ENCODE results near the gene DENND6B.

Gene DENND6B

DNA sequence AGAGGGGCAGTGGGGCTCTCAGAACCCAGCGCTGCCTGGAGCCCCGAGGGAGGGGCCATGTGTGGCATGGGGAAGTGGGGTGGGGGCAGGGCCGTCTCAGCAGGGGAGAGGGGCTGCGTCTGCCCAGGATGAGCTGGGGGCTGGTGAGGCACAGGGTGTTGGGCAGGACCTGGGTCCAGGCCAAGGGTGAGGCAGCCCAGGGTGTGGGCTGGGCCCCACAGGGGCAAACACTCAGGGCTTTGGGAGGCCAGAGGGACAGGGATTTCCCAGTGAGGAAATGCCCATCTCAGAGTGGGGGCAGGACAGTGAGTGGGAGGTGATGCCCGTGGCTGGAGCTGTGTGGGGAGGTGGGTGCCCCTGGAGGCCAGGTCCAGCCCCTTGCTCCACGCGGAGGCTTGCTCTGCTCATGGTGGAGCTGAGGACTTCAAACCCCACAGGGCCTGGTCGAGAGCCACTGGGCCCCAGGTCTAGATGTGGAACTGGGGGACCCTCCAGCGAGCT is 24.7 kb downstream of the DENND6B start:
- DNase-seq, result no peak

DNA sequence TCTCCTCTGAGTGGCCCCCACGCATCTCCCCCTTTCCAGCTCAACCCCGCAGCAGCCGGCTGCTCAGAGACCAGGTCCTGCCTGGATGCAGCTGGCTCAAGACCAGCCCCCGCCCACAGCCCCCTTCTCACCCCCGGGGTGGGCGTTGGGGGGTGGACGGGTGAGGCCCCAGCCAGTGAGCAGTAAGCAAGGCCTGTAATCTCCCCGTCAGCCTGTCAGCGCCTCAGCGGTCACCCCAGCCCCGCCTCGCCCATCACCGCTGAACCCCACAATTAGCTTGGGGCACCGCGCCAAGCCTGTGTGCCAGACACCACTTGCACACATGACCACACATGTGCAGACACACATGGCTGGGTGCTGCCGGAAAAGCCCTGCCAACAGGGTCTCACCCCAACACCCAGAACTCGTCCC is 25.2 kb downstream of the DENND6B start:
- no peak for DNase-seq

DNA sequence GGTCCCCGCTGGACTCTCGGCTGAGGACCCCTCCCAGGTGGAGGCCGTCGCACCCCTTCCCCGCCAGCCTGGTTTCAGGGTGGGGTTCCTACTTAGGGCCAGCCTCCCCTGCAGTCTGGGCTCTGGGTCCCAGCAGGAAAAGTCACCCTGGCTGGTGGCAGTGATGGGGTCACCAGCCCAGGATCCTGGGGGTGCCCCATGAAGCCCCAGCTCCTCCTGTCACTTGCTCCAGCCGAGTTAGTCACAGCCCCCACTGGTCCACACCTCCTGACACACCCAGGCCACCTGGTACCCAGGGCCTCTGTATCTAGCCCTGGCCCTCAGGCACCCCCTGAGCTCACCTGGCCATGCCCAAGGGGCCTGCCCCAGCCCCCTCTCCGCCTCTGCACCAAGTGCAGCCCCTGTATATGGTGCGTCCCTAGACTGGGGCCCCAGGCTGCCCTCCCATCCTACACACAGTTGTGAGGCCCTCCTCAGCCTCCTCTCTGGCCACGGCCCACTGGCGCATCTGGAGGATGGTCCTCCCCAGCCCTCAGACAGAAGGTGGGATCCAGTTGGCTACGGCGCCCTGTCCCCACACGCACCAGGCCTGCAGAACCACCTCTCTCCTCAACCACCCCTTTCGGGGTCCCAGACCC is 26.1 kb downstream of the DENND6B start:
- DNase-seq, result no peak

DNA sequence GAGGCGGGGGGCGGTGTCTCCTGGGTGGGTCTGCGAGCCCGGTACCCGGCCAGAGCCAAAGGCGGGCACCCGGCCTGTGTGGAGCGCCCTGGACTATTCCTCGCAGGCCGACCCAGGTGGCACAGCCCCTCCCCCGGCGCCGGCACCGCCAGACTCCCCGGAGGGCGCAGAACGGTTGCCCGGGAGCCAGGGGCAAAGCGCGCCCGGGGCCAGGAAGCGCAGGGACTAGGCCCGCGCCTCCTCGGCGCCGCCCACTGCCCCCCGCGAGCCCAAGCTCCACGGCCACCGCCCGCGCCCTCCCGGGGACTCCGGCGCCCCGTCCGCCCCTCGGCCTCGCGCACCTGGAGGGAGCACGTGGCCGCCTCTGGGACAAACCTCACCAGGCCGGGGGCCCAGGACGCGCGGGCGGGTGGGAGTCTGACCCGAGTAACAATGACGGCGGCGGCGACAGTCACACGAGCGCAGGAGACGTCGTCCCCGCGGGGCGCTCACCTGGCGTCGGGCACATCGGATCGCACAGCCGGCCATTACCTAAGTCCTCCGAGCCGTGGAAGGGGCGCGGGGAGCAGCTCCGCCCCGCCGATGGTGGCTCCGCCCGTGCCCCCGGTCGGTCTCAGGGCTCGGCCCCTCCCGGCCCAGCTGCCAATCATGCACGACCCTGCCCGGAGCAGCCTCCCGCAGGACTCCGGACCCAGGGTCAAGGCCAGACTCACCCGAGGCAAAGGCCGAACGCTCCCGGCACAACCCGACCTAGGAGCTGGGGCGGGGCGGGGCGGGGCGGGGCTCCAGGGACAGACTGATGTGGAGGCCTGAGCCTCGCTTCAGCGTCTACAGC is 26.8 kb downstream of the DENND6B start:
- no peak for DNase-seq

DNA sequence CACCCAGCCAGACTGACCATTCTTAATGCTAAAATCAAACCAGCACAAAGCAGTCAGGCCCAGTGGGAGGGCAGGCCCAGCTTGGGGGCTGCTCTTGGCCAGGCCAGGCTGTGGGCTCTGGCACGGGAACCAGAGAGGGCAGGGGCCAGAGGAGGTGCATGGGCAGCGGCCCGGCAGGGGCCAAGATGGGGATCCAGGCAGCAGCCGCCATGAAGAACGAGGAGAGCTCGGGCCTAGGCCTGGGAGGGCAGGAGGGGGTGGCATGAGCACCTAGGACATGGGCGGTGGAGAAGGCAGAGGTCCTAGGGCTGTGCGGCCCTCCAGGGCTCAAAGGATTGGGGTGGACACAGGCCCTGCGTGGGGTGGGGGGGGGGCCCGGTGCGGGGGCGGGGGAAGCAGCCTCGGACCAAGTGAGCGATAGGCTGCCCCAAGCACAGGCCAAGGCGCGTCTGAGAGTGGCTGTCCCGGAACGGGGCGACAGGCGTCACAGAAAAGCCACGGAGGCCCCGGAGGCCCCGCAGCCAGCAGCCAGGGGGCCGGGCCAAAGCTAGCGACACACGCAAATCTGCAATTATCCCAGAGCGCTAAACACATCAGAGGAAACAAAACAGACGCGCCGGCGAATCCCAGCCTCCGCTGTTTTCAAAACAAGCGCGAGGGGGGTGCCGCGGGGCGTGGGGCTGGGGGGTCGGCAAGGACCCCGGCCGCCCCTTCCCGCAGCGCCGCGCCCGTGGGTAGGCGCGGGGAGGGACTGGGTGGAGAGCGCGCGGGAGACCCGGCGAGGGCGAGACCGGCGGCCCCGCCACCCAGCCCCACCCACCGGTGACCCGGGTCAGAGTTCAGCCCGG is 27.7 kb downstream of the DENND6B start:
- no peak for DNase-seq

DNA sequence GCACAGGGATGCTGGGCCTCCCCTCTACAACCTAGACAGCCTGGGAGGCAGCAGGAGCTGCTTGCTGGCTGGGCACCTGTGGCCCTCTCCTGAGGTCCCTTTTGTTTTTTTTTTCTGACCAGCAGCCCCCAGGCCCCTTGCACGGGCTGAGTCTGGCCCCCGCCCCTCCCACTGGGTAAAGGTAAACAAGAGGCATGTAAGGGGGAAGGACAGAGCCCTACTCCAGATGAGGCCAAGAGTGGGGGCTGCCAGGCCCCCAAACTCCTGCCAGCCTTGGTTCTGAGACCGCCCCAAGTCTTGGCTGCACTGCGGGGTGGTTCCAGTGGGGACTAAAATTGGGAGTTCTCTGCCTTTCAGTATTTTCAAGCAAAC is 28.6 kb downstream of the DENND6B start:
- no peak for DNase-seq

DNA sequence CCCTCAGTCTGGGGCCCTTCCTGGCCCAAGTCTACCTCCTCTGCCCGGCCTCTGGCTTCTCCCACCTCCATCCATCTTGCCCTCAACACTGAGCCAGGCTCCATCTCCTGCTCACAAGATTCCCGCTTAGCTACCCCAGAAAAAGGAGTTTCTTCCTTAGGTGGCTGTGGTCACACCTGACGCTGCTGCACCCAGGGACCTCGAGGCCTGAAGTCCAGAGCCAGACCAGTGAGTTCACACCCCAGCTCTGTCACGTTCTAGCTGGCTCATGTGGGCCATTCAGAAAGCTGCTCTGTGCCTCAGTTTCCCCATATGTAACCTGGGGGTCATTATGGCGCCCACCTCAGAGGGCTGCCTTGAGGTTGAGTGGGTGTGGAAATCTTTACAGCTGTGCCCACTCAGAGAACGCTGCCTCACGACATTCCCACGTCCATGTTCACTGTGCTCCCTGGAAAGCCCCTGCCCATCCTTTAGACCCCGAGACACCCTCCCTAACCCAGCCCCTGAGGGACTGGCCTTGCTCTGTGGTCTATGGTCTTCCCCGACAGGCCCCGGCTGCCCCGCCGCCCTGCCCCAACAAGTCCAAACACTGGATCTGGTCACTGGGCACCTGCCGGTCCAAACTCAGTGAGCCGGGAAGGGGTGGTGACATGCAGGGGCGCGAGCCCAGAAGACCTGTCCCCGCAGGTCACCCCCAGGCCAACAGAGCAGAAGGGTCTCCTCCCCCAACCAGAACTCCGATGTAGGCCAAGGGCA is 29.1 kb downstream of the DENND6B start:
- no peak for DNase-seq

DNA sequence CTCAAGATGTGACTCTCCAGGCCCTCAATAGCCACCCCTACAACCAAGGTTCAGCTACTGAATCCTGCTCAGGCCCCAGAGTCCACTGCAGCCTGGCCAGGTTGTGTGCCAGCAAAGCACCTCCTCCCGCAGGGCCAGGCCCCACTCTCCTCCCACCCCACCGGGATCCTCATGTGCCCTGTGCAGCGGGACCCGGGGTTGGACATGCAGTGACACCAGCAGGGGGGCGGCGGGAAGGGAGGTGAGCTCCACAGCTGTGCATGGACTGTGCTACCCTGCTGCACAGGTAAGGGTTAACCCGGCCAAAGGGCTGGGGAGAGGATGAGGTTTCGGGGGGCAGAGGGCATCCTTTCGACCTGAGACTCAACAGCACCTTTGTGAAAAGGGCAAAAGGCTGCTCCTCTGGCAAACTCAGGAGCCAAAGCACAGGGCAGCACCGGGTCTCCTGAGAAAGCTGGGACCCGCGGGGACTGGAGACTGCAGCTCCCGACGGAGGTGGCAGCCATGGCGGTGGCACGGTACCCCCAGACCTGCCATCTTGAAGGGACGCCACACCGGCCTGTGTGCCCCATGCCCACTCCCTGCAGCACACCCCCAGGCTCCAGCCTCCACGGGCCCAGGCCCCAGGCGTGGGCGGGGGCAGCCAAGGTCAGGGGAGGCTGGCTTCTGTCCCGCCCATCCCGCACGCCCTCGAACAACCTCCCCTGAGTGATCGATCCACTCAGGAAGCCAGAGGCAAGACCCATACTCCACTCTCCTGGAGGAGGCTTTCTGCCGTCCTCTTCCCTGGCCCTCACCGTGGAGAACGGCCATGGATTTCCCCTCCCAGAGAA is 29.9 kb downstream of the DENND6B start:
- DNase-seq, result no peak

DNA sequence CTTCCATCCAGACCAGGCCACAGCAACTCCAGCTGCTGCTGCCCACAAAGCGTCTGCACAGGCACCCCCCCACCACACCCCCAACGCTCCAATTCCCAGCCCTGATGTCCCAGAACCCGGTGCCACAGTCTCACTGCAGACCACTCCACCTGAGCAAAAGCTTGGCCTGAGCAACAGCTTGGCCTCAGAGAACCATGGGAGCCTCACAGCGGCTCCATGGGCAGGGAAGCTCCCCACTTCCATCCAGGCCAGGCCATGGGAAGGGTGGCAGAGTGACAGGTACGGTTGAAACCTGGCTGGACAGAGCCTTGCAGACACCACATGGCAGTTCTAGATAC is 32.5 kb downstream of the DENND6B start:
- no peak for DNase-seq

DNA sequence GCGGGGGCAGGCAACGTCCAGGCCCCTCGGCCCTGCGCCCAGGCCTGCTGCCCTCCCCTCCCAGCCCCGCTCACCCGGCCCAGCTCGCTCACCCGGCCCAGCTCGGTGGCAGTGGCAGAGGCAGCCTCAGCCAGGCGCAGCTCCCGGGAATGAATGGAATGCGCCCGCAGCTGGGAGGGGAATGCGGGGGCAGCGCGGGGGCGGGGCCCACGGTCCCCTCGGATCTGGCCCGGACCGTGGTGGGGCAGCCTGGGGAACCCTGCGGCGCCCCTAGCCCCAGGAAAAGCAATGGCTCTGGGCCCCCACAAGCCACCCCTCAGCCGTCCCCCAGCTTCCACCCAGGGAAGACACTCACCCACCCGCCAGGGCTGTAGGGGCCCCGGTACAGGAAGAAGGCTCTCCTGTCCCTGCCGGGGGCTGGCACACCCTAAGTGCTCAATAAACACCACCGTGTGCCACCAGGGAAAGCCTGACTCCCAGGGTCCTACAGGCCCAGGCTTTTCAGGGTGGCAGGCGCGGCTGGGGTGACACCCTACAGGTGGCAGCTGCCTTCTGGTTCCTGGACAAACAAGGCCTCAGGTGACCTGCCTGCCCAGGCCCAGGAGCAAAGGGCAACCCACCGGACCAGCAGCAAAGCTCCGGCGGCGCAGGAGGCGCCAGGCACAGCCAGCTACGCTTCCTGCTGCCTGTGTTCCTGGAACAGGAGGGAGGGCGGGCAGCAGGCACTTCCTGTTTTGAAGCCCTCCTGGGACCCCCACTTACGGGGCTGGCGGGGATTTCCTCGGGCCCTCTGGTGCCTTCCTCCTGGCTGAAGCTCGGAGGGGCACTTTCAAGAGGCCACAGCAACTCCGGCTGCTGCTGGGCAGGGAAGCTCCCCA is 33.1 kb downstream of the DENND6B start:
- no peak for DNase-seq

DNA sequence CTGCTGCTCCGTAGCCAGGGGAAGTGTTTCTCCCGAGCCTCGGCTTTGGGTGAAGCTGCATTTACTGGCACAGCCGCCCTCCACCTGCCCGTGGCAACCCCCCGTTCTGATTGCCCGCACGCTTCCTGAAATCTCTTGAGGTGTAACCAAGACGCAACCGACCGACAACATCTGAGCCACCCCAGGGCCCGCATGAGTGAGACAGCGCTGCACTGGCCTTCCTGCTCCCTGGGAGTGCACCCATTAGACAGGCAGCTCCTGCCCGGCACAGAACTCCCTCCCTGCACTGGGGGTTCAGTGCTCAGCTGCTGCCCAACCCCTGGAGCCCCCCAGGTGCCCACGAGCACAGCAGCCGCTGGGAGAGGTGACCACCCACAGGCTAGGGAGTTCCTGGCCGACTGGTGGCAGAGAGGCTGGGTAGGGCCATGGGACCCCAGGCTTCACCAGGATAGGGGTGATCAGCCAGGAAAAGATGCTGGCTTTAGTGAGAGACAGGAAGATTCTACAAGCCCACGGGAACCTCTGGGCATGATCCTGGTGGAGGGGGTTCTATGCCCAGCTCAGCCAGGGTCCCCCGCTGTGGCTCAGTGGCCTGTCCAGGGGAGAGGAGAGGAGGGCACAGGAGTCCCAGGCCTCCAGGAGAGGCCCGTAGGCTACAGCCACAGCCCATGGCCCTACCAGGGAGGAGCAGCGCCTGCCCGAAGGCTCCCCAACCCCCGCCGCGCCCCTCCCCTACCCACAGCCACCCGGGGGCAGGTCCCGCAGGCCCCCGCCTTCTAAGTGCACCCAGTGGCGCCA is 34.0 kb downstream of the DENND6B start:
- DNase-seq, result no peak

DNA sequence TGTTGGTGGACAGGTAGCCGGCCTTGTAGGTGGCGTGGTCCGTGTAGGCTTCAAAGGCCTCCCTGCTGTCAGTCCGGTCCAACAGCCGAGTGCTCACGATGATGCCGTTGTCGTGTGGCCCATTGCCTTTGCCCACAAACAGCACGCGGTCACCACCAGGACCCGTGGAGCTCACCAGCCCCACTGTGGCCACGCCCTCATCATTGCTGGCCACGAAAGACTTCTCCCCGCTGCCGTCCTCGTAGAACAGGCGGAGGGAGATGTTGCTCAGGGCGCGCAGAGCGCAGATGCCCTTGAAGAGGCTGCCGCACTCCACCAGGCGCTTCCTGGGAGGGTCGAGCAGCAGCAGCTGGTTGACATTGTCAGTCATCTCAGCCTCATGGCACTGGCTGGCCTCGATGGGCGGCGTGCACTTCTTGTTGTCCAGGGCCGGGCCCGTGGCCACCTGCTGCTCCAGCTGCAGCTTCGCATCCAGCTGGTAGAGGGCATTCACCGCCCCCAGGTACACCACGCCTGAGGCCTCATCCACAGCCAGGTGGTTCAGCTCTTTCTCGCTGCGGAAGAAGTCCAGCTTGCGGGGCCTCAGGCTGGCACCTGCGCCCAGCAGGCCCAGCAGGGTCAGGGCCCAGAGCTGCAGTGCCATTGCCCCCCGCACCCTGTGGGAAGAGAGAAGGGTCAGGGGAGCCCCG is 36.7 kb downstream of the DENND6B start:
- DNase-seq, result no peak

DNA sequence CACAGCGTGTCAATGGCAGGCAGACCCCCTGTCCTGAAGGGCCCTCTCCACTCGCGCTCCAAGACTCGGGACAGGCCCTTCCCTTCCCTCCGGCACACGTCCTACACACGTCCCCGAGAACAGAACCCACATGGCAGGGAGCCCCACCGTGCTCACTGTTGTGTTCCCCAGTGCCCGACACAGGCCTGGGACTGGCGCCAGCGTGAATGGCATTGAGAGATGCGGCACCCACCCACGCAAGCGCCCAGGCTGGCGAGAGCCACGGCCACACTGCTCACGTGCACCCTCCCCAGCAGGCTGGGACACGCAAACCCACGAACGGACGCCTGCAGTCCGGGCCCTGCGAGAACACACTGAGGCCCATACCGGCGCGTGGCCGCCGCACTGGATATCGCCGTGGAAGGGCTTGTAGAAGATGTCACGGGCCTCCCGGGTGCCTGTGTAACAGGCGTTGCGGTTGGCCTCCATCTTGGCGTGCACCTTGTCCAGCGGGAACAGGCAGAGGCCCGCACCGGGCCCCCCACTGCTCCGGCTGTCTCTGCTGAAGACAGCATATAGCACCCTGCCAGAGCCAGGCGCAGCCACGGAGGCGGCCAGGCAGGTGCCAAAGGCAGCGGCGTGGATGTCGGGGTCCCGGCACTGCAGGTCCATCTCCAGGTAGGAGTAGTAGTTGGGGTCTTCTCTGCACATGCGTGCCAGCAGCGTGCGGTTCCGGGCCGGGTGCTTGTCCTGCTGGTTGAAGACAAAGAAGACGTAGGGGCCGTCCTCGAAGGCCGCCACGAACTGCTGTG is 37.5 kb downstream of the DENND6B start:
- no peak for DNase-seq

DNA sequence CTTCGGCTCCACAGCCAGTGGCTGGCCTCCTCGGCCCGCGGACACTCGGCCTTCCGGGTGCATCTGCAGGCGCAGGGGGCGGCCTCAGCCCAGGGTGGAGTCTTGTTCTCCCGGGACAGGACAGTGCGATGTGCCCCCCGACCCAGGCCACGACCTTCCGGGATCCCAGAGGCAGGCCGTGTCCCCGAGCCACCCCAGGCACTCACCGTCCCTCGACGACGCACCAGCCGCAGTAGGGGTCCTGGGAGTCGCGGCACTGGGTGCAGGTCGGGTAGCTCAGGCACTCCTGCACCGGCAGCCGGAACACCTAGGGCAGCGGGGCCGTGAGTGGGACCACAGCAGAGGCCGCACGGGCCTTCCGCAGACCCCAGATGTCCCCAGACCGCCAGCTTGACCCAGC is 39.1 kb downstream of the DENND6B start:
- no peak for DNase-seq

DNA sequence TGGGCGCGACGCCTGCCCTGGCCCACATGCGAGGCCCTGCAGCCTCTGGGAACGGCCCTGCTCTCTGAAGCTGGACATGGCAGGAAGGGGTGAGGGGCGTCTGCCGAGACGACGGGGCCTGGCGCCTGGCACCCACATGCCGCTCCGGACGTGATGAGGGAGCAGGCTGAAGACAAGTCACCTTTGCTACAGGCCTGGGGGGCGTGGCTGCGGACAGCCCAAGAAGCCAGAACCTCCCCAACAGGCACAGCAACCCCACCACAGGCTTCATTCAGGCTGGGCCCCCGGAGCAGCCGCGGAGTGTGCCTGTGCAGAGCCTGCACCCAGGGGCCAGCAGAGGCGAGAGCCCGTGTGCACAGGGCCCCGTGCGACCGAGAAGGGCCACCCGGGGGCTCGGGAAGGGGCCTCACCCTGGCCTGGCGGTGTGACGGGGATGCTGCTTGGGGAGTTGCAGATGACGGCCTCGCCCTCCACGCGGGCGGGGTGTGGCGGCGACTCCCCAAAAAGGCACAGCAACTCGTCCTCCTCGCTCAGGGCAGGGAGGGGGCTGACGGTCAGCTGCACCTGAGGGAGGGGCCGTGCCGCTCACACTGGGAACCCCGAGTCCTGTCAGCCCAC is 40.0 kb downstream of the DENND6B start:
- DNase-seq, result no peak

DNA sequence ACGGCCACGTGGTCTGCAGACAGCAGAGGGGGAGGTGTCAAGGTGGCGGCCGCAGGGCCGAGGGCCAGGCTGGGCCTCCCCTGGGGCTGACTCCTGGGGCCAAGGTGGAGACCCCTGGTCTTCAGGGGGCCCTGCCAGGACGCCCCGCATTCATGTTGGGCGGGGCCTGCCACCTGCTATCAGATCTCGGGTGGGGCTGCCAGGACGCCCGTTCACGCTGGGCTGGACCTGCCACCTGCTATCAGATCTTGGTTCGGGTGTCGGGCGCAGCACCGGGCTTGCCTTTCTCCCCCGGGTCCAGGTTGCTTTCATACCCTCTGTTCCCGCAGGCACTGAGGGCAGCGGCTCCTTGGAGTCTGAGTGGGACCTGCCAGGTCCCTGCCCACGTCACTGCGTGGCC is 40.5 kb downstream of the DENND6B start:
- DNase-seq, result no peak

DNA sequence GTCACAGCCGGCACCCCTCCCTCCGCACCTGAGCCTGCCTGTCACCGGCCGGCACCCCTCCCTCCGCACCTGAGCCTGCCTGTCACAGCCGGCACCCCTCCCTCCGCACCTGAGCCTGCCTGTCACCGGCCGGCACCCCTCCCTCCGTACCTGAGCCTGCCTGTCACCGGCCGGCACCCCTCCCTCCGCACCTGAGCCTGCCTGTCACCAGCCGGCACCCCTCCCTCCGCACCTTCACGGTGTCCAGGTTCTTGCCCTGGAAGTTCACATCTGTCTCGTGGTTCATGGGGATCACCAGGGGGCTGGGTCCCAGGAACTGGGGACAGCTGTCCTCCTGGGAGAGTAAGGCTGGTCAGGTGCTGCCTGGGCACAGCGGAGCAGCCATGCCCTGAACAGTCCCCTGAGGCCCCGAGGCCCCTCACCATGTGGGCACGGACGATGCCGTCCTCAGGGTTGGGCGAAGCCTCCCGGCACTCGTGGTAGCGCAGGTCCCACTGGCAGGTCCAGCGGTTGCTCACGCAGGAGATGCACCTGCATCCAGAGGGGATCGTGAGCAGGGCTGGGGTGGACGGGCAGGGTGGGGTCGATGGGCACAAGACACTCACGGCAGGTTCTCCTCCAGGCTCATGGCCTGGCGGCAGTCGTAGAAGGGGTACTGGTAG is 41.1 kb downstream of the DENND6B start:
- DNase-seq, result no peak

DNA sequence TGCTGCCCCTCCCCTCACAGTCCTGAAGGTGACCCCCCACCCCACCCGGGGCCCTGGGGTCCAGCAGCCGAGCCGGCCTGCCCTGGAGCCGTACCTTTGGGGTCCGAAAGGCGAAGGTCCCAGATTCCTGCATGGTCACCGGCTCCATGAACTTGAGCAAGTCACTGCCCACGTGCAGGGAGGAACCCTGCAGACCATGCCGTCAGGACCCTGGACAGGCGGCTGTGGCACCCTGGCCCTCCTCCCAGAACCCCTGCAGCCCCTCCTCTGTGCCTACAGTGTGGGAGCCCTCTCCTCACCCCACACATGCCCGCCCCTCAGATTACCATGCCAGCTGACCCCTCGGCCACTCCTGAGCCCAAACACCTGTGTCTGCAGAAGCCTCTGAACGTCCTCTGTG is 42.3 kb downstream of the DENND6B start:
- no peak for DNase-seq
